Panc1 (cell line): ENCODE measurements around the gene GPR153. TPM values are rescaled to one million over a fixed set of nuclear protein-coding genes. Genes with fewer than 3 reads are reported as not detected.

ENCODE experiments used
- ATAC-seq: fragments of 200-7000 bp; cut with Tn5 transposase; 2 replicates; pipeline ENCODE4 v1.9.1; 2020; ENCODE audit warnings: mild to moderate bottlenecking, moderate library complexity
- BruUV-seq: library from RNA; stranded (reverse); fragments of 400-500 nt; replicated peaks from 2 replicates; lab custom pipeline; 2021; lab: Mats Ljungman, UMichigan
- CTCF ChIA-PET: fragments of 300-600 bp; sonication (Branson Sonifier 250); formaldehyde crosslinking; loops from one replicate; lab custom pipeline; 2022; ENCODE audit warnings: antibody characterized with exemption; lab: Charles Lee
- POLR2A ChIA-PET: fragments of 300-600 bp; sonication (Branson Sonifier 250); formaldehyde crosslinking; loops from one replicate; lab custom pipeline; 2022; ENCODE audit warnings: antibody characterized with exemption; lab: Charles Lee
- DNase-seq: peaks from one replicate; pipeline ENCODE4 v3.0.0-alpha.2; 2010; ENCODE audit warnings: low read depth, low spot score
- H3K27ac ChIP-seq: 2 replicates; pipeline ENCODE4 v1.5.1; 2011; ENCODE audit warnings: mild to moderate bottlenecking, low read length, inconsistent platforms
- H3K27me3 ChIP-seq: fragments of 200-500 bp; sonication (Bioruptor generic); 2 replicates; pipeline ENCODE4 v1.6.0; 2014; ENCODE audit warnings: low read length, inconsistent platforms; ENCODE audit not compliant: control insufficient read depth, insufficient read depth
- H3K36me3 ChIP-seq: fragments of 200-500 bp; sonication (Bioruptor generic); 2 replicates; pipeline ENCODE4 v1.5.1; 2014; ENCODE audit warnings: inconsistent platforms, mild to moderate bottlenecking, low read length, moderate library complexity; ENCODE audit not compliant: control insufficient read depth, insufficient read depth
- H3K4me1 ChIP-seq: 2 replicates; pipeline ENCODE4 v1.5.1; 2011; ENCODE audit warnings: inconsistent platforms, mild to moderate bottlenecking, low read length, moderate library complexity; ENCODE audit not compliant: control insufficient read depth, insufficient read depth
- H3K4me3 ChIP-seq, 2 experiments: 2 replicates each; pipeline ENCODE4 v1.5.1; 2011 to 2012; ENCODE audit warnings: low read depth in 2 of 2, low read length in 2 of 2, mild to moderate bottlenecking in 2 of 2, inconsistent platforms in 1 of 2, moderate library complexity in 1 of 2
- H3K9me3 ChIP-seq: fragments of 200-500 bp; sonication (Bioruptor generic); 2 replicates; pipeline ENCODE4 v1.5.1; 2014; ENCODE audit warnings: low read depth, mild to moderate bottlenecking, inconsistent platforms, low read length, moderate library complexity; ENCODE audit not compliant: control insufficient read depth, insufficient read depth
- CTCF ChIP-seq: fragments of 450-650 bp; IDR thresholded peaks from 2 replicates; pipeline ENCODE4 v1.5.1; 2017; ENCODE audit warnings: mild to moderate bottlenecking
- POLR2AphosphoS5 ChIP-seq: IDR thresholded peaks from 2 replicates; pipeline ENCODE4 v1.6.1; 2012; ENCODE audit warnings: mild to moderate bottlenecking, low read depth, low read length, moderate library complexity
- REST ChIP-seq, 2 experiments: IDR thresholded peaks; 2 replicates each; pipeline ENCODE4 v1.6.1; 2011 to 2012; ENCODE audit warnings: low read depth in 2 of 2, control low read depth in 1 of 2, low read length in 1 of 2, mild to moderate bottlenecking in 1 of 2, moderate library complexity in 1 of 2; ENCODE audit not compliant: insufficient read depth in 1 of 2
- SIN3A ChIP-seq: IDR thresholded peaks from 2 replicates; pipeline ENCODE4 v1.6.1; 2012; ENCODE audit warnings: low read depth, mild to moderate bottlenecking, low read length, moderate library complexity, borderline replicate concordance; ENCODE audit not compliant: insufficient read depth
- TCF7L2 ChIP-seq: IDR thresholded peaks from 2 replicates; pipeline ENCODE4 v1.6.1; 2011; ENCODE audit warnings: mild to moderate bottlenecking, low read depth, low read length, inconsistent platforms
- in situ Hi-C: cut with HindIII; loops from 2 replicates; pipeline ENCODE4 v1.10.0; 2016; ENCODE audit warnings: low sequenced_read_pairs, low pct_unique_long_range_greater_than_20kb
- intact Hi-C: fragments of 100-400 bp; cut with micrococcal nuclease; formaldehyde crosslinking; loops from one replicate; pipeline ENCODE4 v1.10.0; 2022; ENCODE audit not compliant: unreplicated experiment
- total RNA-seq: library from RNA; stranded (reverse); gene quantifications from one replicate; pipeline ENCODE4 v1.2.1, GENCODE V29; 2021; ENCODE audit not compliant: unreplicated experiment

Gene GPR153
- total RNA-seq, 1 experiment from 2014 or later = 5.5 TPM

DNA sequence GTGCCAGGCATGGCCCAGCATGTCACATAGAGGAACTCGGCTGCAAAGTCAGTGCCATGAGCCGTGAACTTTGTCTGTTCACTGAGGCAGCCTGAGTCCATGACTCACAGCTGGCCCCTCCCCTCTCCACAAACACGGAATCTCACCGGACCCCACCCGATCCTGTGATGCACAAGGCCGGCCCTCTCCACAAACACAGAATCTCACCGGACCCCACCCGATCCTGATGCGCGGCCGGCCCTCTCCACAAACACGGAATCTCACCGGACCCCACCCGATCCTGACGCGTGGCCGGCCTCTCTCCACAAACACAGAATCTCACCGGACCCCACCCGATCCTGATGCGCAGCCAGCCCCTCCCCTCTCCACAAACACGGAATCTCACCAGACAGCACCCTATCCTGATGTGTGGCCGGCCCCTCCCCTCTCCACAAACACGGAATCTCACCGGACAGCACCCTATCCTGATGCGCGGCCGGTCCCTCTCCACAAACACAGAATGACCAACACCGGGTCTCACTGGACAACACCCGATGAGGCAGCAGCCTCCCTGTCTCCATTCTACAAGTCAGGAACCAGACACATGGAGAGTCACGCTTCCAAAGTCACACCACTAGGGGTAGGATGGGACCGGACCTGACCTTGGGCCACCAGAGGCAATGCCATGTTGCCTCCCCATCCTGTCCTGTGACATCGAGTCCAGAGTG lies 39.6 kb upstream of the GPR153 start:
- intact Hi-C loops = no loop called here
- in situ Hi-C loops = no loop called here
- H3K36me3 ChIP-seq = no peaks in the 10 kb centered on the region
- POLR2A ChIA-PET = no interaction called here
- BruUV-seq = no TSS peak
- H3K4me3 ChIP-seq = no peak overlapping the region
- no peak for DNase-seq
- ATAC-seq = 0 out of 2 replicates have a peak, but pooled peaks have one; percentile 52
- CTCF ChIA-PET = interaction anchor here (0.6 kb wide), 1 partner anchor 462 kb away, joined by 4 read pairs; no protein-coding TSS in a partner anchor
- no peaks in the 10 kb centered on the region for H3K4me1 ChIP-seq
- H3K9me3 ChIP-seq = no peaks in the 10 kb centered on the region
- no peaks in the 10 kb centered on the region for H3K27me3 ChIP-seq
- H3K27ac ChIP-seq = no peak overlapping the region
- TF ChIP-seq CTCF (no peak), REST (IDR thresholded peaks at IDR 0.05; ENCODE audit: insufficient read depth in 1 of 2, low read depth in 2 of 2, low read length in 1 of 2) (no peak), TCF7L2 (no peak), SIN3A (no peak), POLR2AphosphoS5 (no peak)

- ChIA-PET CTCF (no interaction called here), POLR2A (no interaction called here)
- ATAC-seq (no peak), DNase-seq (no peak)
- Histone ChIP-seq H3K9me3 (no peaks in the 10 kb centered on the region), H3K4me3 (no peak overlapping the region), H3K36me3 (no peaks in the 10 kb centered on the region), H3K27ac (no peak overlapping the region), H3K4me1 (no peaks in the 10 kb centered on the region), H3K27me3 (no peaks in the 10 kb centered on the region)
- in situ Hi-C loops = no loop called here
- intact Hi-C loops = no loop called here
- no TSS peak for BruUV-seq
- TF ChIP-seq TCF7L2 (no peak), REST (IDR thresholded peaks at IDR 0.05; ENCODE audit: insufficient read depth in 1 of 2, low read depth in 2 of 2, low read length in 1 of 2) (no peak), CTCF (no peak), SIN3A (no peak), POLR2AphosphoS5 (no peak)
Measured at GRCh38 chr1:6299557-6300165, 38.8 kb upstream of the GPR153 start.
